GM21529 (cell line): Measurements from ENCODE around the gene CDC42EP3.

ENCODE experiments used
- ATAC-seq: cut with Tn5 transposase; IDR thresholded peaks from one replicate; pipeline ENCODE4 v1.9.1; 2021; ENCODE audit not compliant: unreplicated experiment

Gene CDC42EP3

DNA sequence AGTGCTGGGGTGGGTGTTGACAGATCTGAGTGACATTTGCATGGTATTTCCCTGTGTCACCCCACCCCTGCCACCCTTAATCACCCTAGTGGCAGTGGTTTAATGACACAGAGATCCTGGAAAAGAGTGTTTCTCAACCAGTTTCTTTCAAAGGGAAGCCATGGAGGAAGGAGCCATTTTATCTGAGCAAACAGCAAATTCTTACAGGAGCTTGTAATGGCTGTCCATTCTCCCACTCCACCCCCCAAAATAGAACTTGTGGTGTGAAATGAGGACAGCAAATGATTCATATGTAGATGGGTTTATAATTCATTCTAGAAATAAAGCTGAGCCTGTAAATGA lies 51.5 kb downstream of the CDC42EP3 start:
- no peak for ATAC-seq

DNA sequence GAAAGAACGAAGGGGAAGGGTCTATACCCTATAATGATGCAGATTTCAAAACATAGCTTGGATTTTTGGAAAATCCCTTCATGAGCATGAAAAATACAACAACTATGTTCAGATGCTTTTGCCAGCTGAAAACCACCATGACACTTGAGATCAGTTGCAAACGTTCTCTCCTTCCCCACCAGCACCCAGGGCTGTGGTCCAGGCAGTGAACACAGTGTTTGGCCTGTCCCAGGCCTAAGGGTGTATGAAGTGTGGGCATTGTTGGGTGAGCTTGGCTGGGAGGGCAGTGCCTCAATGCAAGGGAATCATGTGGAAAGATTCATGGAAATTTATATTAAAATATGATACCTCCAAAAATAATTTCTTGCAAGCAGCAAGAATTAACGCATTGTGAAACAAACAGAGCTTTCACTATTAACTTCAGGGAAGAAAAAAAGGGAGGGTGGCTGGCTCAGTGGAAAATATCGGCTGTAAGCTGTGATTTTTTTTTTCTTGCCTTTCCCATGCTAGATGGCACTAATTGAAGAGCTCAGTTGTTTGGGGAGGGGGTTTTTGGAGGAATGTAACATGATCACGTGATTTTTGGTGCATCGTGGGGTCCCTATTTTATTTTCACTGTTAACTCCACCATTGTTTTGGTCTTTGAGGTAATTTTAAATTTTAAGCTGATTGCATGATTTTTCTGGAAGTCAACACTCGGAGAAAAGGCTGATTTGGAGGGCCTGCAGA lies 52.0 kb downstream of the CDC42EP3 start:
- no peak for ATAC-seq

DNA sequence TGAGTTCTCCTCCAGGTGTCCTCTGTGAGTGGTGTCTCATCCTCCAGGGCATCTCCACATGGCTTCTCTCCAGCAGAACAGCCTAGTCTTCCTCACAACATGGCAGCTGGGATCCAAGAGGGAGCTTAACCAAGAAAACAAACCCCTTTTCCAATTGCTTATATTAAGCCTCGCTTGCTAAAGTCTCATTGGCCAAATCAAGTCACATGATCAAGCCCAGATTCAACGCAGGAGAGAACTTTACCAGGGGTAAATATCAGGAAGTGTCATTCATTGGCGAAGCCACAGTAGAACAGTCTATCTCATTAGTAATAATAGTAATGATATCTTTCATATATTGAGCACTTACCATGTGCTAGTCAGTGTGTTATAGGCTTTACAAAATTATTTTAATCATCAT lies 53.1 kb downstream of the CDC42EP3 start:
- ATAC-seq: no peak

DNA sequence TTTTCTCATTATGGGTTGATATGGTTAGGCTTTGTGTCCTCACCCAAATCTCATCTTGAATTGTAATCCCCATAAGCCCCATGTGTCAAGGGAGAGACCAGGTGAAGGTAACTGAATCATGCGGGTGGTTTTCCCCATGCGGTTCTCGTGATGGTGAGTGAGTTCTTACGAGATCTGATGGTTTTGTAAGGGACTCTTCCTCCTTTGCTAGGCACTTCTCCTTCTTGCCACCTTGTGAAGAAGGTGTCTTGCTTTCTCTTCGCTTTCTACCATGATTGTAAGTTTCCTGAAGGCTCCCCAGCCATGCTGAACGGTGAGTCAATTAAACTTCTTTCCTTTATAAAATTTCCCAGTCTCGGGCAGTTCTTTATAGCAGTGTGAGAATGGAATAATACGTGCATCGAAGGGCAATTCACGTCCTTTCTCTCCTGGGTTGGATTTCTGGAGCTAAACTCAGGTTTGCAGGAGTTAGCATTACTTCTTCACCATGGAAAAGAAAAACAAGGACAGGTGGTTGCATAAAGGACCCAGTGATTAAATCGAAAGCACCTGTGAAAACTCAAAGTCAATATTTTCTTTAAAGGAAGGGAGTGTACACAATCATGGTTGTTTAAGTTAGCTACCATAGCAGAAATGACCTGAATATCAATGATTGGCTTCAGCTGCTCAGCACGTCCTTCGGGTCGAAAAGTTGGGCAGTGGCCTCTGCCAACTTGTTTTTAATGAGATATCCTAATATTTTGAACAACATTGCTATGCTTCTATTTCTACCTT lies 54.1 kb downstream of the CDC42EP3 start:
- ATAC-seq: peak; percentile 7

DNA sequence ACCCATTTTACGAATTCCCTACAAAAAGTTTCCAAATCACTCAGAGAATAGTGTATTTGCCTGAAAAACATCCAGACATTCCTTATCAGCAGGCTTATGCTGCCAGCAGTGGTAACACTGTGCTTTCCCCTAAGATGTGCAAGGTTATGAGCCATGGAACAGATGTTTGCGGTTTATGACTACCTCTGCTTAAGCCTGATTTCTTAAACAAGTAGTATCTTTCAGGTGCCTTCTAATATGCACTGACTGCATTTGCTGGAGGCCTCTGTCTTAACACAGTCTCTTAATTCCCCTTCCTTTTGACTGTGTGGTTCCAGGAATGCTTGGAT lies 54.8 kb downstream of the CDC42EP3 start:
- peak; percentile 64 for ATAC-seq

DNA sequence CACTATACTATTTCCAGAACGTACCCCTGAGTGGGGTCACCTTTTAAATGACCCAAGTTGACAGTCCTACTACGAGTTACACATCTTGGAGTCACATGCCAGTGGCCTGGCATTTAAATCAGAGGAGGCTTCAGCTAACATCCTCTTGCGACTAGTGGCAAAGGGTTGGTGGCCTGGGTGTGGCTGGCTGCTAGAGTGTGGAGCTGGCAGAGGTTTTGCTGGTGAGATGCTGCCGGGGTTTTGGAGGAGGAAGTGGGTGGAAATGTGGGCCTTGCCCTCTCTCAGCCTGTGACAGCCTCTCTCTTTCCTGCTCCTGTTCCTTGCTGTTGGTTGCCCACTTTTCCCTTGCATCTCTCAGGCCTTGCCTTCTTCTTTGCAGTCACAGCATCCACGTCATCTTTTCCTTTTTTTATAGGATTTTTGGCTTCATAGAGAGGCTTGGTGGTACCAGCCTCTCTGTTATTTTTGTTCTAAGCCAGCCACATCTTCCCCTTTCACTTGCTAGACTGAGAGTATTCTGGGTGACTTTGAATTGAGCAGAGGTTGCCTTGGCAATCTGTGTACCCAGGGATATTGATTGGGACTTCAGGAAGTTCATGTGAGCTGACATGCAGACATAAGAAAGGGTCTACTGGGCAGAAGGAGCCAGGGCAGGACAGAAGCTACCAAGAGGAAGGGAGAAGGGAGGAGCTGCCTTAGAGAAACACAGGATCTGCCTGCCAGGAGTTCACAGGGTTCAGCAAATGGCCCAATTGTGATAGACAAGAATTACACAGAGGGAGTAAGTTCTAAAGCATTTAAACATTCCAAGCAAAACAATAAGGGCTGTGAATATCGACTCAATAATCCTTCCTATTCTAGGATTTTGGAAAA lies 55.4 kb downstream of the CDC42EP3 start:
- ATAC-seq: no peak

DNA sequence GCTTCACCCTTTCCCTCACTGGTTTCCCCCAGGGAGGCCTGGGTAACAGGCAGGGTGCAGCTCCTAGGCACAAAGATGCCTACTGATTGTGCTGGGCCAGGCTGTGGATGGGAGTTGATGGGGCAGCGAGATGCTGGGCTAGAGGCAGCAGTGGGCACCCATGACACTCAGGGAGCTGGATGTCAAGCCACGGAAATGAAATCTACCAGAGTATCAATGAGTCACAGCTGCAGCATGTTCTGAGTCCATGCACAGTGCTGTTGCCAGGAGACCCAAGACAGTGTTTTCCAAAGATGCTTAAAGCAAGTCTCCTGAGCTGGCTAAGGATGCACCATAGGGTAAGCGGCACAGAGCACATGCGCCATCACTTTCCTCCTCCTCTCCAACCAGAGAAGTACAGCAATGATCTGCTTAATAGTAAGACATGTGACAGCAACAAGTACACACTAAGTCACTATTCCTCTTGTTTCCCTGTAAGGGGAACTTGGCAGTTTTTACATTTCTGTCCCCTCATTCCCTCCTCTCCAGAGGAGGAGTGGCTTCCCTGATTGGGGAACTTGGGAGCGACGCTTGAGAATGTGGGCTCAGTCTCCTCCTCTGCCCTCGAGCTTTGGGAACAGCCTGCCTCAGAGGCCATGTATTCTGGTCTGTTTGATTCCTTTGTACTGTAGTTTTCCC lies 57.2 kb downstream of the CDC42EP3 start:
- ATAC-seq: no peak

DNA sequence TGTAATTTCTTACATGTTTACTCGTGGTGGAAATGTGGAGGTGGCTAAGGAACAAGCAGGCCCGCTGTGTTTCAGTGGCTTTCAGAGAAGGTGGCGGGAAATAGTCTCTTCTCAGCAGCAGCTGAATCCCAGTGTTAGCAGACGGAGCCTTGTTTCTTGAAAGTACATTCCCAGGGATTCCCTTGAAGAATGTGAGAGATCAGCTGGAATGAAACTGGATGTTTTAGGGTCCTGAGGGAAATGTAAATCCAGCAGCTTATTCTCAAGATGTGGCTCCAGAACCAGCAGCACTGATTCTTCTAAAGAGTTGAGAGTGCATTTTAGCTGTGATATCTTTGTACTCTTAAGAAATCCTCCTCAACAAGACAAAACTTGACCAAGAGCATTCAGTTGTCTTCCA lies 59.1 kb downstream of the CDC42EP3 start:
- no peak for ATAC-seq

DNA sequence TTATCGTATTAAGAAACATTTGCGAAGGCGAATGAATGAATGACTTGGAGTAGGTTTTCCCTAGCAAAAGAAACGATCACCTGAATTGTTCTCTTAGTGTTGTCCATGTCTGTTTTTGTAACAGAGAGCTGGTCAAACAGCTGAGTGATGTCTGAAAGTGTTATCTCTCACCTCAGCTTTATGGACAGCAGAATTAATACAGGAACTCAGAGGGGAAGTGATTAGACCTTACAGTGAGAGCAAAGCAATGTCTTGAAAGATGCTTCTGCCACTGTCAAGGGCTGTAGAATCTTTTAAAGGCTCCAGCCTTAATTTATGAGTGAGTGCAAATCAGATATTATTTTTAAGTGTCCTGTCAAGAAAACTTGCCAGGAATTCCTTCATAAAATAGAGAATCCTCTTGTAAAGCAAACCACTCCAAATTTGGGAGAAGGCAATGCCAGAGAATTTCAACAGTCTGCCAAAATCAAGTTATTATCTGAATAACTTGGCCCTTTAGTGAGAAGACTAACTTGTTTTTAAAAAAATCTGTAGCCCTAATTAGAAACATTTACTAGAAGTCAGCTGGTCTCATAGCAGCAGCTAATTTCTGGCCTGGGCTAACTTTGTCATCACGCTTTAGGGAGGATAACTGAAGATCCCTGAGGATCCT lies 60.7 kb downstream of the CDC42EP3 start:
- no peak for ATAC-seq

DNA sequence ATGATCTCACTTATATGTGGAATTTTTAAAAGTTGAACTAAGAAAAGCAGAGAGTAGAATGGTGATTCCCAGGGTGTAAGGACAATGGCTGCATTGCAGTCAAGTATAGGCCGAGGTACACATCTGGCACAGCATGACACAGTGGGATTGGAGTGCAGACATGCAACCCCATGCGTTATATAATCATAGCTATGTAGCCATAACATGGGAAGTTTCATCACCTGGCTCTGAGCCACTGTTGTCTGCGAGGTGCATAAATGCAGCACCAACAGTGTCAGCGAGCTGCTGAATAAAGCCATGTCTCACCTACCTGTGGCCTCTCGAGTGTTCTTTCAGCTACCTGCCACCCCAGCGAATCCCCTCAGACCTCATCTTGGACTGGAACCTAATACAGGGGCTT lies 61.7 kb downstream of the CDC42EP3 start:
- no peak for ATAC-seq

DNA sequence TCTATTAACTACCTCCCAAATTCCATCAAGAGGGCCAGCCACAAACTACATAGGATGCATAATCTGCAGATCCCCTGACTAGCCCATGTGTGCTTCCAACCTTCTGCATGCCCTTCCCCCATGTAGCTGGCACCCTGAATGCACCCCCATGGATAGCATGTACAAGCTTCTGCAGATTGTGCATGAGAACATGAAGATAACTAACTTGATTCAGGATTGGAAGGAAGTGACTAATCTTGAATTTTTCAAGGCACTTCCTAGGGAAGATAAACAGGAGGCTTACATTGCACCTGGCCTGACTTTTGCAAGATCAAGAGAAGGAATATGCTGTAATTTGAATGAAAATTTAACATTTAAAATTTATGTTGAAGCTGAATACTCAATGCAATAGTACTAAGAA lies 66.7 kb downstream of the CDC42EP3 start:
- no peak for ATAC-seq

DNA sequence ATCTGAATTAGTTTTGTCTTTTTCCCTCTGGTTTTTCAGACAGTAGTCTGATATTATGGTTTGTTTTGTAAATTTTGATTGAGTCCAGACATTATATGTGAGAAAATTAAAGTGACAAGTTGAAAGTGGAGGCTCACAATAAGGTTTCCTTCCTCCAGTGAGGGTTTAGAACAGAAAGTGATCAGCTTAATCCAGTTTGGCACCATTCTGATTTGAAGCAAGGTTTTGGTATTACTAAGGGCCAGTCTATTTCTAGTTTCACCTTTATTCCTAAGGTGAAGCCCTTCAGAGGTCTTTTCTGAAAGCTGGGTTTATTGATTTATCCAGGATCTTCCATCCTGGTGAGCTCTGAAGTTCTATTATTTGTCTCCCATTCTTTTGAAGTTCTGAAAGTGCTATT lies 68.7 kb downstream of the CDC42EP3 start:
- ATAC-seq: no peak

DNA sequence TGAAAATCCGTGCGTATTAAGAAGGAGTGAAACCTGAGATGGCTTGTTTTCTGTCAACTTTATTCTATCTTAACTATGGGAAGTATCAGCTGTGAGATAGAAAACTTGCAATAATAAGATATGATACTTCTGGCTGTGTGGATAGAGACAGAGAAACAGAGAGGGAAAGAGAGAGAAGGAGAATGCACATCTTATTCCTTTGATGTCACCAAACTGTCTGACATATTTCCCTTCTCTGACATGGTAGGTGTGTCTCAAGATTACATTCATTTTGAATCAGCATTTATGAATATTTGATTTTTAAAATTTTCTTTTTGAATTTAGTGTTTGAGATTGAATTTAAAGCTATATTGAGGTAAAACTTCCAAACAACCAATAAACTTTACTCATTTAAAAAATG lies 69.4 kb downstream of the CDC42EP3 start:
- ATAC-seq: no peak

DNA sequence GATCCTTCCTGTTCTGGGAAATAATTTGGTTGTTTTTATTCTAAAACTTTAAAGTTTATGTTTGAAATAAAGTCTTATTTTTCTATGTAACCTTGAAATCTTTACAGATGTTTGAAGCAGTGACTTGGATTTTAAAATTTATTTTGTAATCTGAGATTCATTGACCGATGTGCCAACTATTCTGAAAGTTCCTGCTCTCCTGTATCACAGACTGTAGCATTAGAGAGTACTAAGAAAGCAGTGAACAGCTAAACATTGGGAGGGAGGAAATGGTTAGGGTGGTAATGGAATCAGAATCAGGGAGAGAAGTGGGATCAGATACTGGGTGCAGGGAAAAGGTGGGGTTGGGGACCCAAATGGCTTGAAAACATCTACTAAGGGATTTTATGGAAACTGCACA lies 69.9 kb downstream of the CDC42EP3 start:
- ATAC-seq: no peak

DNA sequence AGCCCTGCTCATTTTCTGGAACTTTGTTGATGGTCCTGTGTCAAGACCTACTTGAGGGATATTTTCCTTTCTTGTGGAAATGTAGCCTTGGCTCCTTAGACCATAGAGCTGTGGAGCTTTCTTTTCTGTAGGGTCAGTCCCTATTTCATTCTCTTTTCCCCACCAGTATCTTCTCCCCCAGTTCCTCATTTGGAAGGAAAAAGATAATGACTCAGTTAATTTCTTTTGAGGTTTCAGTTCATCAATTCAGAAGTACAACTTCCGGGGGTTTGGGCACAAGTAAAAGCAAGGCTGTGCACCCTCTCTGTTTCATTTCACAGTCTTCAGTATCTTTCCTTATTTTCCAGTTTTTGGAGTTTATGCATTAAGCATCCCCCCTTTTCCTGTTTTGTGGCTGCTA lies 70.7 kb downstream of the CDC42EP3 start:
- peak; percentile 88 for ATAC-seq

DNA sequence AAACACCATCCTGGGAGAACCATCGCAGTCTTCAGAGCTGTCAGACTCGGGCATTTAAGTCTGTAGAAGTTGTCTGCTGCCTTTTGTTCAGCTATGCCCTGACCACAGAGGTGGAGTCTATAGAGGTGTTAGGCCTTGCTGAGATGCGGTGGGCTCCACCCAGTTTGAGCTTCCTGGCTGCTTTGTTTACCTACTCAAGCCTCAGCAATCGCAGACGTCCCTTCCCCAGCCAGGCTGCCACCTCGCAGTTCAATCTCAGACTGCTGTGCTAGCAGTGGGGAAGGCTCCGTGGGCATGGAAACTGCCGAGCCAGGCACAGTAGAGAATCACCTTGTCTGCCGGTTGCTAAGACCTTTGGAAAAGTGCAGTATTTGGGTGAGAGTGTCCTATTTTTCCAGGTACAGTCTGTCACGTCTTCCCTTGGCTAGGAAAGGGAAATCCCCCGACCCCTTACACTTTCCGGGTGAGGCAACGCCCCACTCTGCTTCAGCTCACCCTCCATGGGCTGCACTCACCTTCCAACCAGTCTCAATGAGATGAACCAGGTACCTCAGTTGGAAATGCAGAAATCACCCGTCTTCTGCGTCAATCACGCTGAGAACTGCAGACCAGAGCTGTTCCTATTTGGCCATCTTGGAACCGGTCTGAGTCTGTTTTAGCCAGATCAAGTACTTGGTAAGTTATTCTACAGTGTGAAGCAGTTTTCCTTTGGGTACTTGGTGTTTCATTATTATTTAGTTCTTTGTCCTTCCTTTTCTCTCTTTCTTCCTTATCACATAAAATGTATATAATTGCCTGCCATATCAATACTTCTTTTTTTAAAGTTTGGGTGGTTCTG lies 71.5 kb downstream of the CDC42EP3 start:
- ATAC-seq: no peak

DNA sequence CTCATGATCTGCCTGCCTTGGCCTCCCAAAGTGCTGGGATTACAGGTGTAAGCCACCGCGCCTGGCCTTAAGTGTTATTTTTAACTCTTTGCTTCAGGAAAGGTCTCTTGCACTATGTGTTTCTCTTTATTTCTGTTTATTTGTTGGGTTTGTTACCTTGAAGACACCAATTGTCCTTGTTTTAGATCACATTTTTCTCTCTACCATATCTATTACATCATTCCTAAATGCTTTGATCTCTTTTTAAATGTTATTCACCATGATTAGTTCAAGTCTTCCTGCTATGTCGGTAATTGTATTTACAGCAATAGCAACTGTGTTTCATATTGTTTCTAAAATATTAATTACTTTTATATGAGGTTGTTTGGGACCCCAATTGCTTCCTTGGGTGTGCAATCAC lies 77.7 kb downstream of the CDC42EP3 start:
- no peak for ATAC-seq

DNA sequence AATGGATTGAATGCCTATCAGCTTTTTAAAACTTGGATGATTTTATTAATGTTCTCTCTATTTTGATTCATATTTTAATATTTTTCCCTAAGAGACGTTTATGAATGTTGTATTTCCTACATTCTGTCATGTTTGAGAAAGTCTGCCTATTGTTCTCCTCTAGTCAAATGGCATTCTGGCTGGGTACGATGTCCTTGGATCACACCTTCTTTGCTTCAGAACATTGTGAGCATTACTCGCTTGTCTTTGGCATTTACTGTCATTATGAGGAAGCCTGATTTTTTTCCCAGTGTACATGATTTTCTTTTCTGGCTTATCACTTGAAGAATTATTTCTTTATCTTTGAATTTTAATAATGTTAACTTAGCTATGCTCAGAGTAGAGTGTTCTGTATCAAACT lies 78.4 kb downstream of the CDC42EP3 start:
- no peak for ATAC-seq
